ENCODE data around the gene DCC.

Gene DCC

DNA sequence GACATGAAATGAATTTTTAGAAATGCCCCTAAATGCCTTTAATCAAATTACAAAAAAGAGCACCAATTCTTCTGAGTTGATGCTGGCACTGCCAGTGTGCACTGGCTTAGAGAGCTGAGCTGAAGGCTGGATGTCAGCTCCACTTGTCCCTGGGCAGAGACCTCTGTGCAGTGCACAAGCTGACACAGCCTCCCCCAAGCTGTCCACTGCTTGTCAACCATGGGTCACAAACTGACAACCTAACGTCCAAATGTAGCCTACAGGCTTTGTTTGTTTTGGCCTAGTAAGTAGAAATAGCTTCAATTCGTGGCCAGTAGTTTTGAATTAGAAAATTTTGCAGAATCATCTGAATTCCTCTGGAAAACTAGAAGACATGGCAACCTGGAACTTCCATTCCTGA is 605.6 kb downstream of the DCC start:
- no peak for DNase-seq

DNA sequence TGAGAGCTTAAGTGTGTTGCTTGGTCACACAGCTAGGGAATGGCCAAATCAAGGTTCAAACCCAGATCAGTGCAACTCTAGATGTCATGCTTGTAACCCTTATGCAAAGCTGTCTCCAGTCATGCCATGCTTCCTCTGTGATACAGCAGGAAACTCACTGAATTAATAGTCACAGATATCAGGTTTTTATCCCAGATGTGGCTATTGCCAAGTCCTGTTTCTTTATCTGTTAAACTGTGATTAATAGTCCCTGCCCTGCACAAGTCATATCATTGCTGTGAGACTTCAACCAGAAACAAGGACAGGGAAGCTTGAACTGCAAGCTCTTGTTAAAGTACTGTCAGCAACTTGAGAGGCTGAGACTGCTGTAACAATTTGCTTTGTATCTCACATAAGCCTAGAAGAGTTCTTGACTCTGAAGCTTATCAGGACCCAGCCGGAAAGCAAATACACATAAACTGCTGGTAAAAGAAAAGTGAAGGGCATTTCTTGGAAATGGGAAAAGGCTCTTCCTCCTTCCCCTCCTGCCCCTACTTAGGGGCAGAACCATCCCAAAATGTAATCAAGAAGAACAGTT is 609.0 kb downstream of the DCC start:
- DNase-seq, result no peak

DNA sequence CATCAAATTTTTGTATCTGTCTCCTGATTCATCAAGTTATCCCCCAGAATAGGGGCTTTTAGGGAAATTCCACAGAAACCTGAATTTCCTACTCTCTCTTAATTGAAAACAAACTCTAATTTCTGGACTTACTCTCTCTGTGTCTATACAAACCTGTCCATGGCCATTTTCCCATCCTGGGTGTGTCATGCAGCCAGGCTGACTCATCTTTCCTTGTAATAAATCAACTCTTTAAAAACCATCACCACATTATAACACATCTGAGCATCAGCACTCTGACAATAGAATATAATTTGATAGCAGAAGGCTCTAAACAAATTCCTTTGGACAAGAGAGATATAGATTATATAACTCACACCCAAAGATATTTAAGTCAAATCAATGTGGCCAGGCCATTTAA is 610.2 kb downstream of the DCC start:
- no peak for DNase-seq

DNA sequence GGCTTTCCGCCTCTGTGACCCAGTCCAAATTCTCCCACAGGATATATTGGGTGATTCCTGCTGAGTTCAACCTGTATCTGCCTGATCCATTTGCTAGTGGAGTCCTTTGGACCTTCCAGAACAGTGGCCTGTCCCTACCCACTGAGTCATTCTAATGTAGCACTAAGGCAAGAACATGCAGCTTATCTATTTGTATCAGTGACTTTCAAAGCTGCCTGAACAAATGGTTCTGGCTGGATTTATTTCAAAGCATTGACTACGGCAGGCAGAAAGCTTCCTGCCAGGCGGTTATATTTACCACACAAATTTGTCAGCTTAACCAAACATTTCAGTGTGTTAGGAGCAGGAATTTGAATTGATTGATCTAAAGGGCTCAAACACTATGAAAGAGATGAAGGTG is 613.4 kb downstream of the DCC start:
- no peak for DNase-seq

DNA sequence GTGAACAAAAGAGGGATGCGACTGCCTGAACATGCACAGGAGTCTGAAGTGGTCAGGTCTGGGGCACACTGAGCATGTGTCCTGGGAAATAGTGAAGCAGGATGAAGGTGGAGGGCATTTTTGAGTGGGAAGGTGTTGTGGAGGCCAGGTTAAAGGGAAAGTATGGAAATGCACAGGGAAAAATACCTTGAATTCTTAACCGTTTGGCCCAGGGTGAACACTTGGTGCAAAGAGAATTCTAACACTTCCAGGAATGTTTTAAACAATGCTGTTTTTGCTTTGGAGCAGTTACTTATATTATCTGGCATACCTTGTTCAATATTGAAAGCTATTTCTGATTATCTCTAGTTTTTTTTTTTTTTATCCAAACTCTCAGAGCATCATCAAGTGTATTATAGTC is 623.5 kb downstream of the DCC start:
- no peak for DNase-seq

DNA sequence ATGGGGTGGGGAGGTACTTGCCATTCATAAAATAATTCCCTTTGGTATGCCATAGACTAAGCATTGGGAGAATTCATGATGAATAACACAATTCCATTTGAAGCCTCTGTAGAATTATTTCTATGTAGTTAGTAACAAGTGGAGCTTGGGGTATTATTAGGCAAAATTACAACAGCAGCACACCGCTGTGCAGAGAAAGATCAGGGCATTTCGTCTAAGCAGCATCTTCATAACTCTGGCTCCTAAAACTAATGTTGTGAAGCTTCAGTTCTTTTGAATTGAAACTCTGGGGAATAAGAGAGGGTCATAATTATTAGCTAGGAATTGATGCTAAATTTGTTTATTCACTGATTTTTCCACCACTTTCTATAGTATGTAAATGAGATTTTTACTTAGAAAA is 630.7 kb downstream of the DCC start:
- no peak for DNase-seq

DNA sequence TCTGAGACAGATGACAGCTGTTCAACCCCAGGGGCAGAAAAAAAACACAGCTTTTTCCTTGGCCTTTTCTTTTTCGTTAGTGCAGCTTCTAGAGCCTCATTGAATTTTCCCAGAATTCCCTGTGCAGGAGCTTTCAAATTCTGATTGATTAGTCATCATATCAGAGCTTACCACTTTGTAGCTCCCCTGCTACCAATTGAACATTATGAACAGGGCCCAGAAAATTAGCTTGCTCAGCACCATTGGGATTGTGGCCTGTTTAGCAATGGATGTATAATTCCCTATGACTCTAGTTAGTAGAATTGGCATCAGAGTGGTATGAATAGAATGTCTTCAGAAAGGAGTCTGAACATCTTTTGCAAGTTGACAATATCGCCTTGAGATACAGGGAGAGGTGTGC is 631.1 kb downstream of the DCC start:
- DNase-seq, result no peak

DNA sequence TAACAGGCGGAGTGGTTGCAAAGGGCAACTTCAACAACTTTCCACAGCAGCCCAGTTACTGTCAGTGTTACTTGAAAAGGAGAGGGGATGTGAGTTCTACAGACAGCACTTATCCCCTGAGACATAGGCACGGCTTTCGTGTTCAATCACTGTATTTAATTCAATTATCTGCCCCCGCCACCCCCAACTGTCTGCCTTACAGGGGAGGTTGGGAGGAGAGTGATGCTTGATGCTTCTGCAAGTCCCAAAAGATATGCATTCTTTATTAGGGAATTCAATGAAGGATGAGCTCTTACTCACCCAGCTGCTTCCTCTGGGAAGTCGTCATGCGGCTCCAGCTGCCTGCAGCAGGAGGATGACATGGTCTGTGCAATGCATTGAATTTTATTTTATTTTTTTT is 639.9 kb downstream of the DCC start:
- DNase-seq, result no peak

DNA sequence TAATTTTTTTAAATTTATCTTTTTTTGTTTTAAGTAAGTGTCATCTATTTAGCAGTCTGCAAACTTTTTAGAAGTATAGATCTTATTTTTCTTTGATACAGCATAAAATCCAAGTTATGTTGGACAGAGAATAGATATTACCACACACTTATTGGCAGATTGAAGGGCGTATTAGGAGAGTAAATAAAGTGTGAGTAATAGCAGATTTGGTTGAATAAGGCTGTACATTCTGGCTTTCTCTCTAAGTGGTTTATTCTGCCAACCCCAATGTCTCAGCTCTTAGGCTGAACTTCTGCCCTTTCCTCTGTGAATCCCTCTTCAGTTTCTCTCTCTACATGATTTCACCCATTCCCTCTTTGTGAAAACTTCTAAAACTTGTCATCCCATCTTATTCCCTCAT is 651.2 kb downstream of the DCC start:
- DNase-seq, result no peak

DNA sequence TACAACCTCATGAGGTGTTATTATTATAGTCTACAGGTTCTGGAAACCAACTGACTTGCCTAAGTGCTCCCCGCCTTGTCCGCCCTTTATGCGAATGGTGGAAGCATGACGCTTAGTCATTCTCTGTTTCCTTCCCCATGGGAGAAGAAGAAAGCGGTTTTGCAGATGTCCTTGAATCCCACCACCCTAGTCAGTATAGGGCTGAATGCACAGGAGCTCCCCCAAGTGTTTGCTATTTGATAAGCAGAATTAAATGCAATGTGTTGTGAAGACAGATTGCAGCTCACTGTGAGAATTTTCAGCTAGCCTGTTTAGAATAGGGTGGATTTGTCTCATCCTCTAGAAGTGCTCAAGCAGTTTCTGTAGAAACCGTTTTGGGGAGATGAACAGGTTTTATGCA is 652.0 kb downstream of the DCC start:
- no peak for DNase-seq

DNA sequence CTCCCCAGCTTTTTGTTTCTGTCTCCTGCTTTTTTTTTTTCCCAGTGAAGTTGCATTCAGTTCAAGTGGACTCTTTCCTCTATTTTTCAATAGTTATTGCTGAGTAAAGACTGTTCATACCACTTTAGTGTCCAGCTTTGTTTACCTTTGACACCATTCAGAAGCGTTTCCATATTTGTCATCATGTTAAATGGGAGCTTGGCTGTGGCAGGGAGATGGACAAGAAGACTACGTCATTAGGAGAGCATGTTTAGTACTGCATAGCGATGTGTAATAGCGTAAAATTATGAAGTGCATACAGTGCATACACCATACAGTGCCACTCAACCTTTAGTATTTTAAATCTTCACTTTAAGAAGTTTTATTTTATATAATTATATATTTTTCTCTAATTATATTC is 655.9 kb downstream of the DCC start:
- no peak for DNase-seq

DNA sequence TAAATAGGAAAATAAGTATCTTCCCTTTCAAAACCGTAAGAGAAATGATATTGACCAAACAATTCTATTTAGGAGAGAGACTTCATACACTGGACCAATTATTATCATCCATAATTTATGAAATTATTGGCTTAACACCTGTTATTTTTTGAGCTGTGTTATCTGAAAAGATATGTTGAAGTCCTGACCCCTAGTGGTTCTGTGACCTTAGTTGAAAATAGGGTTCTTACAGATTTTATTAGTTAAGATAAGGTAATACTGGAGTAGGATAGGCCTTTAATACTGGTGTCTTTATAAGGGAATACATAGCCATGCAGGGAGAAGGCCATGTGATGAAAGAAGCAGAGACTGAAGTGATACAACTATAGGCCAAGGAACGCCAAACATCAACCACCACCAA is 659.6 kb downstream of the DCC start:
- no peak for DNase-seq

DNA sequence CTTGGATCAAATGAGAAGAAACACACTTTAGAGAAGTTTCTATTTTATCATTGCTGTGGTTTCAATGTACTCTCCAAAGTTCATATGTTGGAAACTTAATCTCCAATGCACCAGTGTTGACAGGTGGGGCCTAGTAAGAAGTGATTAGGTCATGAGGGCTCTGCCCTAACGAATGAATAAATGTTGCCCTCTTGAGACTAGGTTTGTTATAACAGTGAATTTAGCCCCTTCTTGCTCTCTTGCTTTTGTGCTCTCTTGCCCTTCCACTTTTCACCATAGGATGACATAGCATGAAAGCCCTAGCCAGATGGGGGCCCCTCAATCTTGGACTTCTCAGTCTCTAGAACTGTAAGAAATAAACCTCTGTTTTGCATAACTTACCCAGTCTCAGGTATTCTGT is 664.8 kb downstream of the DCC start:
- no peak for DNase-seq

DNA sequence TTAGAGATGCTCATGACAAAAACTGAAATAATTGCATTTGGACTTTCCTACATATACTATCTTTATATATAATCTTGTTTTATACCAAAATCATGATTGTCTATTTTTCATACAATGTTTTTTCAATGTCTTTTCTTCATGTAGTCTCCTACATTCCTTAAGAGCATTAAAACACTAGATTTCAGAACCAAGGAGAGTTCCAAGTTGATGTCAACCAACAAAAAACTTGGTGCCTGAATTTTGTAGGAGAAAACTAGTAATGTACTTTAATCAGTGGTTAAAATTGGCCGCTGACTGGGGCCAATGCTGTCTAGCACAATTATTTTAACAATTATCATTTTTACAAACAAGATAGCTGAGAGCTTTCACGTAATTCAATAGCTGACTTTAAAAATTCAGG is 678.8 kb downstream of the DCC start:
- no peak for DNase-seq

DNA sequence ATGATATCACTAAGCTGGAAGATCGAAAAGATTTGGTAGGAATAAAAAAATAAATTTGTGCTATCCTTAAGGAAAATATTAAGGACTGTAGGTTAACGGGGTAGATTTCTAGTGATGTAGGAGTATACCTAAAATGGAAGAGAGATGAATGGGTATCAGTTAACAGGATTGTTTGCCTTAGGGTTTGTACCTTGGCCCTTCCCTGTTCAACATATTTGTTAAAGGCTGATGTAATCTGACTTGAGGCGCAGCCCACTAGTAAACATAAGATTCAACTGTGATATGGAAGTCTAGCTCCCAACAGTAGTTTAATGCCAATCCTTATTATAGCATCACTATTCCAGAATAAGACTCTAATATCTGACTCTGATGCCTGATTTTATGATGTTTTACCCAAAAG is 685.2 kb downstream of the DCC start:
- DNase-seq, result no peak

DNA sequence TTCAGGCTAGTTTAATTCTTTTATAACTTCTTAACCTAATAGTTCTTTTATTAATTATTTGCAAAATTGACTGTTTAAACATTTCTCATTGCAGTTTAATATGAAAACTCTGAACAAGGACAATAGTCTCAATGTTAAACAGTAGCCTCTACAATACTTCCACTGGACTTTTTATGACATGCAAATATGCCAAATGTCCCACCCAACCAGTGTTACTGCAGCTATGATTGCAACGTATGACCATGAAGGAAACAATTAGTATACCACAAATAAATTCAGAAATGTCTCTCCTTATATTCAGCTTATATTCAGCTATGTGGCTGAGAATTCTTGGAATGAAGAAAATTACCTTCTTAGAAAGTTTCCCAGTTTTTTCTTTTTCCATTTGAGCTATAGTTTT is 688.6 kb downstream of the DCC start:
- no peak for DNase-seq

DNA sequence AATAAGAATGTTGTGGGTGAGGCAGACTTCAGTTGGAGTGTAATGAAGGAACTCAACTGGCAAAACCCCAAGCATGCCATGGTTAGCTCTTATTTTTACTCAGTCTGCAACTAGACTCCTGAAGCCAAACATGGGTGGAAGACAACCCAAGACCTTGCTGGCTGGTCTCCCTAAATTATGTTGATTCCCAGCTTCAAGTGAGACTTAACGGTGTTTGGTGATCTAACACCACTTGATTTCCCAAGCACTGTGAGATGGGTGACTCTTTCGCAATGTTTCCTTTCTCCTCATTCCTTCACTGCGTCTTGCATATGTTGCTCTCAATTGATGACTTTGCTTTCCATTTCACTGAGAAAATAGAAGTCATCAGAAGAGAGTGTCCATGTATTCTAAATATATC is 693.1 kb downstream of the DCC start:
- DNase-seq, result no peak

DNA sequence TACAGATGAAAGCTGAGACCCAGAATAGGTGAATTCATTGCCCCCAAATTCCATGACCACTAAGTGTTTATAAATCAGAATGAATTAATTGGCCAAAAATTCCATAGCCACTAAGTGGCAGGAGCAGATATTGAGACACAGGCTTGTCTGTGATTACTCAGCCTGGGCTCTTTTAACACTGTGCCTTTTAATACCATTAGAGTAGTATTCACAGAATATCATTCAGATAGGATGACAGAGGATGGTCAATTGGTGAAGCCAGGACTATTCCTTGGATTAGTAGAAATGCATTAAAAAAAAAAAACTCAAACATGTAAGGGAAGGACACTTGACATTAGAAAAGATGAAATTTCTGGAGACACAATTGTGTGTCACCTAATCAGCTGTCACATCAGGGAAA is 698.6 kb downstream of the DCC start:
- DNase-seq, result no peak

DNA sequence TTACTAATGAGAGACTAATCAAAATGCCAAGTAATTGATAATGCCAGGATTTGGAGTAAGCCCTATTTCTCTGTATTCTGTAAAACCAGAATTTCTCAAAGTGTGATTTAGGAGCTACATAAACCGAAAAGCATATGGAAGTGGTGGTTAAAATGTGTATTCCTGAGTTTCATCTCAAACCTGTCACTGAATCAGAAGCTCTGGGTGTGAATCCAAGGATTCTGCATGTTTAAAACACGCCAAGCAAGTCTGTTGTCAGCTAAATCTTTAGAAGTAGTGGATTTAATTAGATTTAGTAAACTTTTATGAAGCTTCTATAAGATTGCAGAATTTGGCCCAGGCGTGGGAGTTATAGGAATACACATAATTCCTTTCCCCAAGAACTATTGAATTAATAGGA is 700.3 kb downstream of the DCC start:
- no peak for DNase-seq

DNA sequence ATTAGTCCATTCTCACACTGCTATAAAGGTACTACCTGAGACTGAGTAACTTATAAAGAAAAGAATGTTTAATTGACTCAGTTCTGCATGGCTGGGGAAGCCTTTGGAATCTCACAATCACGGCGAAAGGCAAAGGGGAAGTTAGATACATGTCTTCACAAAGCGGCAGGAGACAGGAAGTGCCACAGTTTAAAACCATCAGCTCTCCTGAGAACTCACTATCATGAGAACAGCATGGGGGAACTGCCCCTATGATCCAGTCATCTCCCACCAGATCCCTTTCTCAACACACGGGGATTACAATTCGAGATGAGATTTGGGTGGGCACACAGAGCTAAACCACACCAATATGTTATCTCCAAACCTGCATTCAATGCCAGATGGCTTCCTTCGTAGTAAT is 716.1 kb downstream of the DCC start:
- no peak for DNase-seq

DNA sequence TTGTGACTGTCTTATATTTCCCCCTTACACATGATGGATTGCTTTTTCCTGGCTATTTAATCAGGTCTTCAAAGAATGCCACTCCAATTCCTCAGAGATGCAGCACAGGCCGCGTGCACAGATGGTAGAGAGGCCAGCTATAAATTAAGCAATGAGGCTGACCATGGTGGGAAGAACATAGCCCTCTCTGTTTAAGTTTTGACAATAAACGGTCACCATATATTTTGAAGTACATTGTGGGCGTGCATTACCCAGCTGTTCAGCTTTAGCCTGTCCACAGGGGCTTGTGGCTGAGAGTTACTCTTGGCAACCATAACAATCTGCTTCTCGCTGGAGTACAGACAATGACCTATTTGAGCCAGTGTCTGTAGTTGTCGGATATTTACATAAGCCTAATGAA is 730.8 kb downstream of the DCC start:
- no peak for DNase-seq

DNA sequence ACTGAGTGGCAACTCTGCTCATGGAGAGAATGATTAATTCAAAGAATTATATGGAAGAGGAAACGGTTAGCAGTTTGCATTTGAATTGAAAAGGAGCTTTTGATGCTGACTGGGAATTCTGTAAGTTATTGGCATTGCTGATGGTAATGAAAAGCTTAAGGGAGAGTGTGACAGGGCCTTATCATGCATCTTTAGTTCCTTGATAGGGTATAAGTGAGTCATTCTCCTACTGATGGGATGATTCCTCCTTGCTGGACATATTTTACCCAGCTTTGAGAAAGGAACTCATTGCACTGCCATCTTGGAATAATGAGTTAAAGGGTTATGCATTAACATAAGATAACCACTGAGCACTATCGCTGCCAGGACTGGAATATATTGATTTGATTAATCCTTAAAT is 740.7 kb downstream of the DCC start:
- DNase-seq, result no peak

DNA sequence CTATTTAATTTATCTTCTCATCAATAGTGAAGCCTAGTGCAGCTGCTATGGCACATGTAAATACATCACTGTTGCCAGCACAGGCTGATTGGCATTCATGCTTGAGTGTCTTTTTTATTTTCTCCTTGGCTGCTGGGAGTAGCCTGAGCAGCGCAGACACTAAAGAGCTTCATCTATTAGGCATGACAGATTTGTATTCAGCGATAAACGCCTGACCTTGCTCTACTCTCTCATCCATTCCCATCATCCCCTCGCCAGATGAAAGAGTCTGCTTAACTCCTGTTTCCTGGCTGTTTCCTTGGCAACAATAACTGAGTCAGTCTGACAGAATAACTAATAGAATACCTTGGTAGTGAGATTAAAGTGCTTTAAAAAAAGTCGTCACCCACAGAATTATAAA is 753.6 kb downstream of the DCC start:
- no peak for DNase-seq

DNA sequence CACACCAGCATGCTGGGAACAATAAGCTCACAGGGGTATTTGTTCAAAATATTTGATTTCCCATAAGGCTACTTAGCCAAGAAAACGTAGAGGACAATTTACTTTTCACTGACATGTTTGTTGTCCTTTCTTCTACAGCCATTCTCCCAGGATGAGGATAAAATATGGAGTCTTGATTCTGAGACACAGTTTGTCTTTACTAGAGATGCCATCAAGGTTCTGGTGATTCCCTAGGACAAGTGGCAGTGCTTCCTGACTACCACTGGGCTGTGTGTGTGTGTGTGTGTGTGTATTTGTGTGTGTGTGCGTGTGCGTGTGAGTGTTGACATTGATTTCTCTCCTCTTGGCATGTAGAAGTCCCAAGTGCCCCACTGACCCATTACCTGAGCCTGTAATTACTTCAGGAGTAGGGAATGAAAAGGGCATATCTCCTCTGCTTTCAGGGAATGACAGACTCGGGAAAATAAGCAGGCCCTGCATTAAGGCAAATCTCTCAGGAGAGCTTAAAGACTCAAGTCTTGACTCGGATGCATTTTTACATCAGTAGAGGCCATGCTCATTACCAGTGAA is 761.6 kb downstream of the DCC start:
- no peak for DNase-seq

DNA sequence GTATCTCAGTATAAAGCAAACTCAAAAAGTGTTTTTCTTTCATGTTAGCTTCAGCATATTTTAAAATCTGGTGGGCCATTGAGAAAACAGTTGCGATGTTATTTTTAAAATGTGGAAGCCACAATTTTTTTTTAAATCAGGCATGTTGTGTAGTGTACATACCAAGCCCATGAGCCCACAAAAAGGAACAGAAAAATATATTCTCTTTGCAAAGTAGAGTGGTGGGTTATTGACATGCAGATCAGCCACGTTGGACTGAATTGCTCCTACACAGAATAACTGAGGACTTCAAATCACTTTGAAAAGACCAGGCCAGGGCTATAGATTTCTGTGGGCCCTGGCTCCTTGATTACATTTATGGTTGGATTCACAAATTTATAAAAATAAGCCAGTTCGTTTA is 774.4 kb downstream of the DCC start:
- DNase-seq, result no peak

All from CD4-positive, alpha-beta T cell treated with Interleukin-15 for 1 hour (primary cell).